B cell (primary cell): ENCODE data around the gene CLCF1. TPM values are rescaled to one million over a fixed set of nuclear protein-coding genes. Genes with fewer than 3 reads are reported as not detected.
A peak's percentile ranks its signal among the peaks of the same experiment; 100 is the strongest.

Experiments used
- ATAC-seq: fragments of 200-7000 bp; cut with Tn5 transposase; one replicate; pipeline ENCODE4 v1.10.0; 2021; ENCODE audit warnings: low read depth, mild to moderate bottlenecking, moderate number of reproducible peaks, moderate library complexity
- CTCF ChIA-PET: fragments of 350-600 bp; sonication (Branson Sonifier 250); formaldehyde crosslinking; loops from one replicate; lab custom pipeline; 2021; ENCODE audit warnings: antibody characterized with exemption, inconsistent platforms; lab: Charles Lee
- POLR2A ChIA-PET: fragments of 350-600 bp; sonication (Branson Sonifier 250); formaldehyde crosslinking; loops from one replicate; lab custom pipeline; 2021; ENCODE audit warnings: antibody characterized with exemption; lab: Charles Lee
- DNase-seq: peaks from one replicate; pipeline ENCODE4 v3.0.0; 2013
- H2AFZ ChIP-seq: 2 replicates; pipeline ENCODE4 v1.6.1; 2012; ENCODE audit warnings: mild to moderate bottlenecking, low read depth, low read length; ENCODE audit not compliant: insufficient read depth, poor library complexity, severe bottlenecking
- H3K27ac ChIP-seq, 2 donors: 1 replicate in 1 of 2; 2 replicates in 1 of 2; pipeline ENCODE4 v1.5.1; 2012 to 2013; ENCODE audit warnings: low read length in 2 of 2, mild to moderate bottlenecking in 2 of 2, moderate library complexity in 1 of 2
- H3K27me3 ChIP-seq, 4 experiments: fragments of 200-600 bp in 1 of 4; sonication (generic) in 1 of 4; replicated peaks in 1 of 4; 1 replicate in 2 of 4; 2 replicates in 2 of 4; pipeline versions ENCODE4 v1.6.1 to v1.7.0; 2013 to 2016; ENCODE audit warnings: low read length in 3 of 4, mild to moderate bottlenecking in 2 of 4, mixed read lengths in 1 of 4, moderate library complexity in 1 of 4; ENCODE audit not compliant: insufficient read depth in 4 of 4, control insufficient read depth in 3 of 4; ENCODE audit errors: control extremely low read depth in 1 of 4
- H3K36me3 ChIP-seq, 2 experiments: replicated peaks in 1 of 2; 1 replicate in 1 of 2; 2 replicates in 1 of 2; pipeline versions ENCODE4 v1.6.1 to v1.7.1; 2013; ENCODE audit warnings: low read length in 1 of 2; ENCODE audit not compliant: insufficient read depth in 2 of 2, control insufficient read depth in 1 of 2; ENCODE audit errors: control extremely low read depth in 1 of 2, extremely low read depth in 1 of 2
- H3K4me1 ChIP-seq, 2 donors: fragments of 200-600 bp in 1 of 2; sonication (generic) in 1 of 2; 1 replicate in 1 of 2; 2 replicates in 1 of 2; pipeline versions ENCODE4 v1.5.1 to v1.6.1; 2013 to 2017; ENCODE audit warnings: low read length in 2 of 2; ENCODE audit not compliant: control insufficient read depth in 2 of 2, insufficient read depth in 2 of 2
- H3K4me2 ChIP-seq: replicated peaks from 2 replicates; pipeline ENCODE3; 2012; ENCODE audit warnings: mild to moderate bottlenecking, low read depth, low read length; ENCODE audit not compliant: poor library complexity, severe bottlenecking
- H3K4me3 ChIP-seq, 5 experiments: fragments of 200-600 bp in 1 of 5; sonication (generic) in 1 of 5; 1 replicate in 3 of 5; 2 replicates in 2 of 5; pipeline versions ENCODE4 v1.5.1 to v1.7.0; 2011 to 2016; ENCODE audit warnings: low read length in 4 of 5, mild to moderate bottlenecking in 4 of 5, low read depth in 2 of 5, control low read depth in 1 of 5, moderate library complexity in 1 of 5; ENCODE audit not compliant: insufficient read depth in 1 of 5; ENCODE audit errors: control extremely low read depth in 1 of 5, extremely low read depth in 1 of 5
- H3K79me2 ChIP-seq: fragments of 200-600 bp; sonication (generic); one replicate; pipeline ENCODE4 v1.6.0; 2016; ENCODE audit warnings: low read length; ENCODE audit not compliant: control insufficient read depth, insufficient read depth
- H3K9ac ChIP-seq: fragments of 200-600 bp; sonication (generic); 2 replicates; pipeline ENCODE4 v1.6.1; 2017; ENCODE audit warnings: mild to moderate bottlenecking, low read length, moderate library complexity
- H3K9me3 ChIP-seq, 3 donors: one replicate each; pipeline versions ENCODE4 v1.6.1 to v1.7.1; 2013; ENCODE audit warnings: low read length in 2 of 3; ENCODE audit not compliant: control insufficient read depth in 2 of 3, insufficient read depth in 1 of 3; ENCODE audit errors: control extremely low read depth in 1 of 3
- H4K20me1 ChIP-seq: 2 replicates; pipeline ENCODE4 v1.6.0; 2012; ENCODE audit warnings: mild to moderate bottlenecking, low read length; ENCODE audit not compliant: insufficient read depth, control insufficient read depth, poor library complexity, severe bottlenecking
- H3K27ac Mint-ChIP-seq: one replicate; pipeline ENCODE4 v1.8.0; 2021; ENCODE audit warnings: mixed read lengths
- H3K27me3 Mint-ChIP-seq: one replicate; pipeline ENCODE4 v1.8.0; 2021; ENCODE audit warnings: mixed read lengths
- H3K4me1 Mint-ChIP-seq: one replicate; pipeline ENCODE4 v1.8.0; 2021; ENCODE audit warnings: mixed read lengths
- H3K4me3 Mint-ChIP-seq: one replicate; pipeline ENCODE4 v1.8.0; 2021; ENCODE audit warnings: mixed read lengths
- H3K9me3 Mint-ChIP-seq: one replicate; pipeline ENCODE4 v1.8.0; 2022; ENCODE audit warnings: mixed read lengths; ENCODE audit not compliant: insufficient read depth
- EZH2 ChIP-seq: IDR thresholded peaks from 2 replicates; pipeline ENCODE4 v1.6.1; 2012; ENCODE audit warnings: borderline replicate concordance, low read depth, mild to moderate bottlenecking, moderate library complexity, low read length; ENCODE audit not compliant: insufficient read depth, poor library complexity, severe bottlenecking
- WGBS: methylation state at CpG from one replicate; pipeline ENCODE4 v1.1.5; 2013; ENCODE audit warnings: missing lambda C conversion rate; ENCODE audit not compliant: insufficient coverage; 5-methylcytosine and 5-hydroxymethylcytosine counted together
- intact Hi-C: fragments of 100-400 bp; cut with micrococcal nuclease; formaldehyde crosslinking; loops from one replicate; pipeline ENCODE4 v1.10.0; 2022
- polyA plus RNA-seq: library from polyadenylated mRNA; depleted of rRNA; stranded (reverse); fragments of >200 nt; gene quantifications from 2 replicates; pipeline ENCODE4 v1.2.3, GENCODE V29; 2012
- total RNA-seq, 2 donors: library from RNA; stranded (reverse); fragments of 120-200 nt in 1 of 2; gene quantifications; 1 replicate in 1 of 2; 2 replicates in 1 of 2; pipeline versions ENCODE4 v1.2.3 to v1.2.4, GENCODE V29; 2013 to 2022
- TF ChIP-seq, protein P1 (sequence below): fragments of 200-600 bp; IDR thresholded peaks from one replicate; pipeline ENCODE4 v1.8.0; 2022; ENCODE audit warnings: antibody characterized with exemption, mild to moderate bottlenecking

The CLCF1 gene
- total and polyA plus RNA-seq, 2 donors (not counting 1 experiment from before 2014, with no cell fraction given) = 29.1 to 44.6 TPM

DNA sequence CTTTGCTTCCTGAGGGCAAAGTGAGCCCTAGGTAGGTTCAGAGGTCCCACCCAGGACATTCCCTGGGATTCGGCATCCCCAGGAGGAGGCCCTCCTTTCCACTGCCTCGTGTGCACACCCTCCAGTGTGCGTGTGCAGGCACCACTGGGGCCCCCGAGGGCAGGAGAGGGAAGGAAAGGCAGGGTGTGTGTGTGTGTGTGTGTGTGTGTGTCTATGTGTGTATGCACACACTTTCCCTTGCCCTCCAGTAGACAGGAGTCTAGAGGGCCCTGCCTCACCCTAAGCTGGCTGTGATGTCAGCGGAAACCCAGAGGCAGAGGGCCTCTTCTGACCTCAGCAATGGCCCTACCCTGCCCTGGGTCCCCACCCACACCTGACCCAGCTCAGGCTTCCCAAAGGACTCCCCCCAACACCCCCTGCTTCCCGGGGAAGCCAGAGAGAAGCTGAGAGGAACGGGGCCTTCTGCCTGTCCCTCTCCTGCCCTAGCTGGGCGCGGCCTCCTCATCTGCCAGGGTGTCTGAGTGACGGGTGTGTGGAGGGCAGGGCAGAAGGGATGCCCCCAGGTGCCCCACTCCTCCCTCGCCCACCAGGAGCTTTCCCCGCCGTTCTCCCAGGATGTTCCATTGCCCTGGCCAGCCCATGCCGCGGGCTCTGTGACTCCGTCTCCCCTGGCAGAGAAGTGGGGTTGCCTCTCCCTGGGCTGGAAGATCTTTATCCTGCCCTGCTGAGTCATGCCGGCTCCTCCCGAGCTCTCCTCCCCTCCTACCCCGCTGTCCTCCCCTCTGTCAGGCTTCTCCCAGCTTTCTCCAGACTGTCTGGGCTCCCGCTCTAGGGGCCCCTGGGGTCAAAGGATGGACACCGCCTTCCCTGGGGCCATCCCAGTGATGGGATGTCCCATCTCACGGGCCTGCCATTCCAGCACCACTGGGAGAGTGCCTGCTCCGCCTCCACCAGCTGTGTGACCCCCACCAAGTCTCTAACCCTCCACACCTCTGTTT is 6.0 kb upstream of the CLCF1 start:
- H3K27me3 Mint-ChIP-seq = no peaks in the 10 kb centered on the region
- no peak overlapping the region for H3K9ac ChIP-seq

More for the DNA sequence above, 6.0 kb upstream of the CLCF1 start:
- DNase-seq (no peak), ATAC-seq (no peak)
- intact Hi-C loops = loop anchor here (5.0 kb wide), 2 partner anchors 92 to 137 kb away; partner anchors contain the start of gene ANKRD13D
- Histone ChIP-seq H3K4me3 (no peak overlapping the region), H3K79me2 (peaks cover 11% of the 10 kb centered on the region), H2AFZ (no peak overlapping the region), H3K27me3 (no peaks in the 10 kb centered on the region), H4K20me1 (no peaks in the 10 kb centered on the region), H3K9me3 (no peaks in the 10 kb centered on the region), H3K4me2 (no peak overlapping the region), H3K4me1 (peaks cover 27 to 35% of the 10 kb centered on the region in 2 donors), H3K36me3 (no peaks in the 10 kb centered on the region), H3K27ac (no peak overlapping the region)
- TF ChIP-seq EZH2 = no peak
- TF ChIP-seq, protein P1, sequence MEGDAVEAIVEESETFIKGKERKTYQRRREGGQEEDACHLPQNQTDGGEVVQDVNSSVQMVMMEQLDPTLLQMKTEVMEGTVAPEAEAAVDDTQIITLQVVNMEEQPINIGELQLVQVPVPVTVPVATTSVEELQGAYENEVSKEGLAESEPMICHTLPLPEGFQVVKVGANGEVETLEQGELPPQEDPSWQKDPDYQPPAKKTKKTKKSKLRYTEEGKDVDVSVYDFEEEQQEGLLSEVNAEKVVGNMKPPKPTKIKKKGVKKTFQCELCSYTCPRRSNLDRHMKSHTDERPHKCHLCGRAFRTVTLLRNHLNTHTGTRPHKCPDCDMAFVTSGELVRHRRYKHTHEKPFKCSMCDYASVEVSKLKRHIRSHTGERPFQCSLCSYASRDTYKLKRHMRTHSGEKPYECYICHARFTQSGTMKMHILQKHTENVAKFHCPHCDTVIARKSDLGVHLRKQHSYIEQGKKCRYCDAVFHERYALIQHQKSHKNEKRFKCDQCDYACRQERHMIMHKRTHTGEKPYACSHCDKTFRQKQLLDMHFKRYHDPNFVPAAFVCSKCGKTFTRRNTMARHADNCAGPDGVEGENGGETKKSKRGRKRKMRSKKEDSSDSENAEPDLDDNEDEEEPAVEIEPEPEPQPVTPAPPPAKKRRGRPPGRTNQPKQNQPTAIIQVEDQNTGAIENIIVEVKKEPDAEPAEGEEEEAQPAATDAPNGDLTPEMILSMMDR = no peak
- no peaks in the 10 kb centered on the region for H3K9me3 Mint-ChIP-seq
- H3K27ac Mint-ChIP-seq = peak overlapping the region; percentile 73
- peaks cover 33% of the 10 kb centered on the region for H3K4me1 Mint-ChIP-seq
- H3K4me3 Mint-ChIP-seq = no peak overlapping the region
- ChIA-PET CTCF (interaction anchor here (1.0 to 42.2 kb wide), 4 partner anchors 8 to 116 kb away, joined by 3 to 2379 read pairs (median 60); partner anchors contain the start of genes CLCF1 and POLD4), POLR2A (interaction anchor here (2.1 to 5.8 kb wide), 3 partner anchors 9 to 25 kb away, joined by 5 to 153 read pairs (median 47); partner anchors contain the start of genes CLCF1 and POLD4)
- 93% methylated on average over 18 of the region's 23 CpGs for WGBS
